Stomach smooth muscle (tissue), 2 donors: ENCODE measurements around the gene PRR33.

Experiments
- H3K27ac ChIP-seq: one replicate; pipeline ENCODE4 v1.7.0; 2013; ENCODE audit warnings: mild to moderate bottlenecking, low read length, inconsistent platforms
- H3K27me3 ChIP-seq, 2 donors: one replicate each; pipeline ENCODE4 v1.7.0; 2013; ENCODE audit warnings: low read length in 2 of 2; ENCODE audit not compliant: insufficient read depth in 2 of 2, control insufficient read depth in 1 of 2
- H3K36me3 ChIP-seq, 2 donors: one replicate each; pipeline ENCODE4 v1.7.0; 2013; ENCODE audit warnings: low read length in 2 of 2; ENCODE audit not compliant: control insufficient read depth in 2 of 2, insufficient read depth in 2 of 2
- H3K4me1 ChIP-seq: one replicate; pipeline ENCODE4 v1.7.0; 2013; ENCODE audit warnings: low read length; ENCODE audit not compliant: control insufficient read depth, insufficient read depth
- H3K4me3 ChIP-seq, 2 donors: one replicate each; pipeline ENCODE4 v1.7.0; 2013; ENCODE audit warnings: low read length in 2 of 2
- H3K9ac ChIP-seq, 2 donors: one replicate each; pipeline ENCODE4 v1.7.0; 2013; ENCODE audit warnings: low read length in 2 of 2, mild to moderate bottlenecking in 1 of 2
- H3K9me3 ChIP-seq, 2 donors: one replicate each; pipeline ENCODE4 v1.7.0; 2013; ENCODE audit warnings: low read length in 2 of 2; ENCODE audit not compliant: control insufficient read depth in 2 of 2
- donor health status: healthy.
- donor health status: Pancreatic carcinoma.

PRR33 gene

DNA sequence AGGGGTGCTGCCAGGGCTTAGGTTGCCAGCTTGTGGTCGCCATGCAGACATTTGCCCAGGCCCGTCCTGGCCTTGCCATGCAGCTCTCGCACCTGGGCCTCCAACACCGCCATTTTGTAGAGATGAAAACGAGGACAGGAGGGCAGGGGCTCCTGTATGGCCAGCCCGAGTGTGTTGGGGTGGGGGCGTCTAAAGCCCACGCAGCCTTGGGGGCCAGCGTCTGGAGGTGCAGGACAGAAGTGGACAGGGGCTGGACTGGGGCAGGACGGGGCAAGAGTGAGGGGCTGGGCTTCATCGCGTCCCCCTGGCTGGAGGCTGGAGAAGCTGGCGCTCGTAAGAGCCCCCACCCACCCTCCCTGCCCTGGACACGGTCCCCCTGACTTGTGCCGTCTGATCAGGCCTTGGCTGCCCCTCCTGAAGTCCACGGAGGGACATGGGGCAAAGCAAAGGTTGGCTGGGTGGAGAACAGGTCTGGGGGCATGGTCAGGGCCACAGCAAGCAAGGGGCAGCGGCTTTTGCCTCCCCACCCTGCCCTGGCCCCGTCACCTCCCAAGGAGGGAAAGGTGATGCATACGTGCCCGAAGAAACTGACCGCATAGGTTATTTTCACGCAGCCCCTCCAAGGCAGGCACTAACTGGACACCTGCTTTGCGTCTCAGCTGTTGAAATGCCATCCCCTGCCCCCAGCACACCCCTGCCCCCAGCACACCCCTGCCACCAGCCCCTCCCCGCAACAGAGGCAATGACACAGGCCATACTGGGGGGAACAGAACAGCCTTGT is 28.6 kb upstream of the PRR33 start:
- H3K9me3 ChIP-seq = no peaks in the 10 kb centered on the region
- no peak overlapping the region for H3K9ac ChIP-seq
- H3K27me3 ChIP-seq = no peaks in the 10 kb centered on the region
- H3K27ac ChIP-seq = no peak overlapping the region
- H3K4me1 ChIP-seq = peaks cover 18% of the 10 kb centered on the region
- H3K36me3 ChIP-seq = no peaks in the 10 kb centered on the region
- H3K4me3 ChIP-seq = no peak overlapping the region

DNA sequence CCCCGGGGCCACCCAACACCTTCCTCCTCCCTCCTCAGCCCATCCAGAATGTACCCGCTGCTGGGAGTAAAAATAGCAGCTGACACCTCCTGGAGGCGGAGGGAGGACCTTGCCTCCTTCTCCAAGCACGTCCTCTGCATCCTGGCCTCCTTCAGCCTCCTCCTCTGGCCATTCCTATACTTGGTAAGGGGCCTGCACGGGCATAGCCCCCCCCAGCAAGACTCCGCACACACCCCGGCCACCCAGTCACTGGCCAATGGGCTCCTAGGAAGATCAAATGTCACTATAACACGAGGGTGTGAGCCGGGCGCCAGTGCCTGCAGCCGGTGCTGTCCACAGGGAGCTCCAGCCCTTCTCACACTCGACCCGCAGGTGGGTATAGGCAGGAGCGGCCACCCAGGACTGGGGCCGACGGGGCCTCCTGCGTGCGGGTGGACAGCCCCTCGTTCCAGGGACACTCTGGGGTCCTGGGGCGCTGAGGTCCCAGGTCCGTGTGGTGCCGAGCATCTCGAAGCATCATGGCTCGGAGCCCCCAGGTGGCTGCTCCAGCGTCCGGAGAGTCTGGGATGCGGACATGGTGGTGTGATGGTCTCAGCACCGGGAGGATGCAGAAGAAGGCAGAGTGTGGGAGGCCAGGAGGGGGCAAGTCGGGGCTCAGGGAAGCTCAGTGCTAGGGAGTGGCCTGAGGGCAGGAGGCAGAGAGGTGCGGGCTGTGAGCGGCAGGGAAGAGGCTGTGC is 27.9 kb upstream of the PRR33 start, which contains the start of gene TNNT3:
TSS of gene TNNT3 (plus strand) at position 313 of the 737 bp plus-strand sequence. CDS start 3,172 bp downstream, outside the sequence.
- peaks cover 0 to 2% of the 10 kb centered on the region in 2 donors for H3K27me3 ChIP-seq
- H3K36me3 ChIP-seq = no peaks in the 10 kb centered on the region
- no peaks in the 10 kb centered on the region for H3K9me3 ChIP-seq
- no peak within 1 kb of the TSS for H3K9ac ChIP-seq
- no peak within 1 kb of the TSS for H3K27ac ChIP-seq
- peaks cover 18% of the 10 kb centered on the region for H3K4me1 ChIP-seq
- no peak within 1 kb of the TSS for H3K4me3 ChIP-seq

DNA sequence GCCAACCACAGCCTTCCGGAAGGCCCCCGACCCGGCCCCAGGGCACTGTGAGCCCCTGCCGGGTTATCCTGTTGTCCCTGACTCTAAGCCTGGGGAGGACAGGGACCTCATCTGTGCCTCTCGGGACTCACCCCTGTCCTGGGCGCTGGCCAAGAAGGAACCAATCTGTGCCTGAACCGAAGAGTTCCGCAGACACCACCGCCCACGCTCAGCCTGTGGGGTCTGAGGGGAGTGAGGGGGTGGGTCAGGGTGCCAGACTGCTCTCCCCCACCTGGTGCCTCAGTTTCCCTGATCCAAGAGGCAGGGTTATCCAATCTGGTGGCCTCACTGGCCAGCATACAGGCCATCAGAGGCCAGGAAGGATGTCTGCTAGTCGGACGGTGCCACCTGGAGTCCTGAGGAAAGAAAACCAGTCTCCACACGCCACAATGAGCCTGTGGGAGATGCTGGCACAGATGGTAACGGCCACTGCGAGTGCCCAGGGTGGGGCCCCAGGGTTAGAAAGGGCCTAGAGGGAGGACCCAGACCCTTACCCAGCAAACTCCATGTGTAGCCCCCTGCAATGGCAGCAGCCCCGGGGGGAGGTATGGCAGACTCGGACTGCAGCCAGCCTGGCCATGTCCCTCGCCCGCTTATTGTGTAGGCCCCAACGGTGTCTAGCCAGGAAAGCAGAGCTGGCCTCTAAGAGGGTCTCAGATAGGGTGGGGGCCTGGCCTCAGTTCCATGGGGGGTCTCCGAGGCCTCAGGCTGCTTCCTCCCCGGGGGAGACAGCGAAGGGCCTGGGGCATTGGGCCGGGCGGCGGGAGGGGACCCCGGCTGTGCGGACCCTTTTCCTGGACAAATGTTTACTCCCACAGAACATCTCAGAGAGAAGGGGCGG is 27.0 kb upstream of the PRR33 start:
- peaks cover 18% of the 10 kb centered on the region for H3K4me1 ChIP-seq

DNA sequence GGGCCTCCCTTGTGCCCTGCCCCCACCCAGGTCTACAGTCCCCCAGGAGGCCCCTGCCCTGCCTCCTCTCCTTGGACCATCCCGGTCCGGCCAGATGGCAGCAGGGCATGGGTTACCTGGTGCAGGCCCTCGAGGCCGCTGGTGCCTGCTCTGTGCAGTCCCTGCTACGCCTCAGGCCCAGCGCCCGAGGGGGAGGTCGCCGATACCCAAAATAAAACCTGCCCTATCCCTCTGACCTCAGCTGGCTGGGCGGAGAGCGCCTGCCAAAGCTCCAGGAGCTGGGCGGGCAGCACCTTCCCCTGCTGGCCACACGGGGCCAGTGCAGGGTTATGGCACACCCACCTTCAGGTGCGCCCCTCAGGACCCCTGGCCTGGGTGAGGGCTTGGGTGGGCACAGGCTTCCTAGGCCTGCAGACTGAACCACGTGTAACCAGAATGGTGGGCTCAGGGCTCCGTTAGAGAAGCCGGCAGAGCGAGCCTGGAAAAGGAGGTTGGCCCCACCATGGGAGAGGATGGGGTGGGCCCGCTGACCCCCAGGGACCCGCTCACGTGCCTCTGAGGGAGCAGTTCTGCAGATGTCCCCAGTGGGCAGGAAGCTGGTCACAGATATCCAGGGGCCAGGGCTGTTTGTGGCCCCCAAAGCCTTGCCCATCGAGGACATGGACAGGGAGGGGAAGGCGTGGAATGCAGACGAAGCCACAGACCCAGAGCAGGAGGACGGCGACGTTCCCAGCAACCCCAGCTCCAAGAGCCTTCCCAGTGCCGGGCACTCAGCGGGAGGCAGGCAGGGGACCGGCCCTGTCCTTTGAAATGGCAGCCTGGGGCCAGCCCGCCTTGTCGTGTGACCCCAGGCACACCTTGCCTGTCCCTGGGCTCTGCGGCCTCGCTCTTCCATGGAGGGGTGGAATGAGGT is 26.1 kb upstream of the PRR33 start:
- Histone ChIP-seq H3K9me3 (no peaks in the 10 kb centered on the region), H3K36me3 (no peaks in the 10 kb centered on the region), H3K27me3 (peaks cover 0 to 5% of the 10 kb centered on the region in 2 donors), H3K9ac (no peak overlapping the region), H3K4me3 (no peak overlapping the region), H3K4me1 (peaks cover 18% of the 10 kb centered on the region), H3K27ac (no peak overlapping the region)

More for the DNA sequence above, 27.0 kb upstream of the PRR33 start:
- Histone ChIP-seq H3K4me3 (no peak overlapping the region), H3K9me3 (no peaks in the 10 kb centered on the region), H3K27me3 (peaks cover 0 to 5% of the 10 kb centered on the region in 2 donors), H3K9ac (no peak overlapping the region), H3K36me3 (no peaks in the 10 kb centered on the region), H3K27ac (no peak overlapping the region)

DNA sequence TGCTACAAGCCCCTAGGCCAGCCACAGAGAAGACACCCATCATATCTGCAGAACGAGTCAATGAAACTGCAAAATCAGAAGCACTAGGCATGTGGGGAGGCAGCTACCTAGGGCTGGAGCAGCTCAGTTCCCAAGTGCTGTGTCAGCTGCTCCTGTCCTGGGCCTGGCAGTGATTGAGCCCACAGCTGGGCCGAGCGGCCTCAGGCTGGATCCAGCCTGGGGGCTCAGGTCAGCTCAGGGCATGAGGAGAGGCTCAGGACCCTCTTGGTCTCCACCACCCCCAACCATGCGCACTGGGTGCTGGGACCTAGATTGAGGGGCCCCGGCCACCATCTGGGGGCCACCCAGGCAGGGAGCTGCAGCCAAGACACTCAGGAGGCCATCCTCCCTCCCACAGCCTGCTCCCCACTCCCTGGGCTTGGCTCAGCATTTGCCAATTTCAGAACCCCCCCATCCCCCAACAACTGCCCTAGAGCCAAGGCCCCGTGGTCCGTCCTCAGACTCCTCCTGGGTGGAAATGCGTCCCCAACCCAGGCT is 25.4 kb upstream of the PRR33 start:
- Histone ChIP-seq H3K9ac (no peak overlapping the region), H3K4me3 (no peak overlapping the region), H3K27me3 (peaks cover 0 to 5% of the 10 kb centered on the region in 2 donors), H3K4me1 (peaks cover 18% of the 10 kb centered on the region), H3K36me3 (no peaks in the 10 kb centered on the region), H3K9me3 (no peaks in the 10 kb centered on the region), H3K27ac (no peak overlapping the region)

DNA sequence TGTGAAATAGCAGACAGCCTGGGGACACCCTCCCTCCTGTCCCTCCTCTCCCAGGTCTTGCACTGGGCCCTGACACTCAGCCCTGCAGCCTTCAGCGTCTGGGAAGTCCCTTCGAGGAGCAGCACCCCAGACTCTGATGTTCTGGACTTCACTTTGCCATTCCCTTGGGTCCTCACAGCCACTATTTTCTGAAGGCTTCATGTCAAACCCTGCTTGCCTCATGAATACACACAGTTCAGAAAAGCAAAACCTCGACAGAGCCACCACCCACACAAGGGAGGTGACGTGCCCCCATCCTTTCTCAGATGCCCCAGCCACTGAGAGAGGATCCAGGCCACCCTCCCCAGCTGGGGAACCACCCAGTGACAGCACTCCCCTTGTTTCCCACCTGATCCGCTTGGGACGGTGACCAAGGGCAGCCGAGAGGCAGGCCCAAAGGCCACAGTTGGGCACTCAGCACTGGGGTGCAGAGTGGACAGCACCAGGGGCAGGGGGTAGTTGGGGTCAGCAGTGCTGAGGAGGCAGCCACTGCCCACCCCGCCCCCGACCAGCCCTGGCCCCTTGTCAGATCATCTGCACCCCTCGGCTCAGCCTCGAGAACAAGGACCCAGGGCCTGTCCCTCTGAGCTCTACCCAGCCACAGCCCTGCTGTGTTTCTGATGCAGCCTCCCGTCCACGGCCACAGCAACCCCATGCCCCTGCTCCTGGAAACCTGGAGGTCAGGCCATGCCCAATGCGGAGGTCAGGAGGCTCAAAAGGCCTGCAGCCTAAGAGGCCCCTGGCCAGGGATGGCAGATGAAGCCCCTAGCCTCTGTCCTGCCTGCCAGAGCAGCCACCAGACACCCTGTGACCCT is 24.7 kb upstream of the PRR33 start:
- Histone ChIP-seq H3K9ac (no peak overlapping the region), H3K9me3 (no peaks in the 10 kb centered on the region), H3K4me3 (no peak overlapping the region), H3K4me1 (peaks cover 13% of the 10 kb centered on the region), H3K27me3 (peaks cover 0 to 5% of the 10 kb centered on the region in 2 donors), H3K27ac (no peak overlapping the region), H3K36me3 (no peaks in the 10 kb centered on the region)

DNA sequence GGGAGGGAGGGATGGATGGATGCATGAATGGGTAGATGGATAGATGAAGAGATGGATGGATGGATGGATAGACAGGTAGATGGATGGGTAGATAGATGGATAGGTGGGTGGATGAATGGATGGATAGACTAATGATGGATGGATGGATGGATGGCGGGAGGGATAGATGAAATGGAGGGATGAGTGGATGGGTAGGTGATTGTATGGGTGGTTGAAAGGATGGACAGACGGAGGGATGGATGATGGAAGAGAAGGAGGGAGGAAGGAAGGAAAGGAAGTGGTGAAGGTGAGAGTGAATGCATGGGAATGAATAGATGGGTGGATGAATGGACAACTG is 24.1 kb upstream of the PRR33 start:
- Histone ChIP-seq H3K9me3 (no peaks in the 10 kb centered on the region), H3K27me3 (peaks cover 0 to 5% of the 10 kb centered on the region in 2 donors), H3K36me3 (no peaks in the 10 kb centered on the region), H3K9ac (no peak overlapping the region), H3K27ac (no peak overlapping the region), H3K4me1 (peaks cover 8% of the 10 kb centered on the region), H3K4me3 (no peak overlapping the region)

DNA sequence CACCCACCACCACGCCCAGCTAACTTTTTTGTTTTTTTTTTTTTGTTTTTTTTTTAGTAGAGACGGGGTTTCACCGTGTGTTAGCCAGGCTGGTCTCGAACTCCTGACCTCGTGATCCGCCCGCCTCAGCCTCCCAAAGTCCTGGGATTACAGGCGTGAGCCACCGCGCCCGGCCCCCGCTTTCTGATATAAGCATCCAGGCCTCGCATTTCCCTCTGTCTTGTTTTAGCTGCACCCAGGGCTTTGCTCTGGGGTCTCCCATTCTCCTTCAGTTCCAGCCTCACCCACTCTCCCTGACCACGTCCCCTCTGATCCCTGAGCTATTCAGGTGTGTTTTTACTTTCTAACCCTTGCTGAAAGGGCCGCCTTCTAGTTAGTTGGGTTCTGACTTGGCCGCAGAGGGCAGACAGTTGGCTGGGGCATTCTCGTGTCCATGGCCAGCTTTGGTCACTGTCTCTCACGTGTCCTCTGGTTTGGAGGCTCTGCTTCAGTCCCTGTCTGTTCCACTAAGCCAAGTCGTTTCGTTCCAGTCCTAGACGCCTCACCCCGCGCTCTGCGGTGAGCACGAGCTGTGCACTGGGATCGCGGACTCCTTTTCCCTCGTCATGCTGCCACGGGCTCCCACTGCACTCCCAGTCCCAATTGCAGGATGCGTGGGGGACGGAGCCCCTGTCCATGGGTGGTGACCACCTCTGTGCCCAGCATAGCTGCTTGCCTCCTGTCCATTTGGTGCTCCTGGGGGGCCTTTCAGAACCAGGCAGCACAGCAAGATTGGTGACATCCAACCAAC is 21.8 kb upstream of the PRR33 start:
- no peak overlapping the region for H3K4me3 ChIP-seq
- no peak overlapping the region for H3K9ac ChIP-seq

More for the DNA sequence above, 21.8 kb upstream of the PRR33 start:
- Histone ChIP-seq H3K36me3 (no peaks in the 10 kb centered on the region), H3K27ac (no peak overlapping the region), H3K4me1 (peaks cover 6% of the 10 kb centered on the region), H3K27me3 (peaks cover 0 to 5% of the 10 kb centered on the region in 2 donors), H3K9me3 (no peaks in the 10 kb centered on the region)
